ENCODE measurements around the gene FAM43B. TPM values are rescaled to one million over a fixed set of nuclear protein-coding genes. Genes with fewer than 3 reads are reported as not detected.

Gene FAM43B
- total and polyA plus RNA-seq, 4 donors = 0.52 to 2.7 TPM; not detected in 2

Other genes with a start within 250 kb of the FAM43B start
- gene CAMK2N1, start 66.4 kb upstream of the FAM43B start, total RNA-seq = 10 to 100 TPM; 11.5 to 21.8 TPM
- gene CAMK2N1, start 66.4 kb upstream of the FAM43B start, polyA plus RNA-seq = 10 to 100 TPM in 1 of 2 donors, 1 to 10 TPM in 1; 9.6 to 36.8 TPM
- gene MUL1, start 44.4 kb upstream of the FAM43B start, total RNA-seq = 10 to 100 TPM; 16.8 to 18.6 TPM
- 1 to 10 TPM; 5.5 to 9.6 TPM for gene MUL1, start 44.4 kb upstream of the FAM43B start, polyA plus RNA-seq
- gene CDA, start 36.5 kb downstream of the FAM43B start, total RNA-seq = 1 to 10 TPM; 5.3 to 9.0 TPM
- 10 to 100 TPM in 1 of 2 donors, 1 to 10 TPM in 1; 5.4 to 16.2 TPM for gene CDA, start 36.5 kb downstream of the FAM43B start, polyA plus RNA-seq
- gene PINK1, start 80.9 kb downstream of the FAM43B start, total RNA-seq = 10 to 100 TPM; 72.0 to 90.2 TPM
- gene PINK1, start 80.9 kb downstream of the FAM43B start, polyA plus RNA-seq = 100 to 1,000 TPM in 1 of 2 donors, 10 to 100 TPM in 1; 94.6 to 129 TPM
- 100 to 1,000 TPM; 123 to 135 TPM for gene DDOST, start 108.8 kb downstream of the FAM43B start, total RNA-seq
- gene DDOST, start 108.8 kb downstream of the FAM43B start, polyA plus RNA-seq = 100 to 1,000 TPM in 1 of 2 donors, 10 to 100 TPM in 1; 86.3 to 174 TPM
- gene KIF17, start 165.4 kb downstream of the FAM43B start, total RNA-seq = 1 to 10 TPM; 2.5 to 3.2 TPM
- 1 to 10 TPM in 1 of 2 donors, under 1 TPM in 1; 0.49 to 2.6 TPM for gene KIF17, start 165.4 kb downstream of the FAM43B start, polyA plus RNA-seq
- under 1 TPM; 0.26 to 0.39 TPM for gene SH2D5, start 180.1 kb downstream of the FAM43B start, total RNA-seq
- under 1 TPM in 1 of 2 donors, not detected in 1; 0.13 TPM for gene SH2D5, start 180.1 kb downstream of the FAM43B start, polyA plus RNA-seq
- 100 to 1,000 TPM; 204 to 247 TPM for gene HP1BP3, start 234.7 kb downstream of the FAM43B start, total RNA-seq
- 100 to 1,000 TPM in 1 of 2 donors, 10 to 100 TPM in 1; 54.0 to 154 TPM for gene HP1BP3, start 234.7 kb downstream of the FAM43B start, polyA plus RNA-seq